ENCODE data around the gene ACER2.
A peak's percentile ranks its signal among the peaks of the same experiment; 100 is the strongest.

Gene ACER2

GRCh38 chr9:19456996-19457692 lies 48.3 kb downstream of the ACER2 start:
- DNase-seq, result peak; percentile 88

- DNase-seq, result no peak
These were observed 48.8 kb downstream of the ACER2 start for GRCh38 chr9:19457693-19458009.

GRCh38 chr9:19460243-19460642 lies 51.4 kb downstream of the ACER2 start:
- DNase-seq, result no peak

GRCh38 chr9:19461135-19461534 lies 52.3 kb downstream of the ACER2 start:
- DNase-seq, result no peak

- DNase-seq, result no peak
These were observed 55.4 kb downstream of the ACER2 start for GRCh38 chr9:19464061-19464763.

- peak; percentile 92 for DNase-seq
These were observed 56.2 kb downstream of the ACER2 start for GRCh38 chr9:19464764-19465585.

- no peak for DNase-seq
These were observed 56.9 kb downstream of the ACER2 start for GRCh38 chr9:19465586-19466279.

GRCh38 chr9:19466280-19466639 lies 57.5 kb downstream of the ACER2 start:
- no peak for DNase-seq

- peak; percentile 87 for DNase-seq
These were observed 60.5 kb downstream of the ACER2 start for GRCh38 chr9:19469271-19469670.

- no peak for DNase-seq
These were observed 61.8 kb downstream of the ACER2 start for GRCh38 chr9:19470567-19470966.

- no peak for DNase-seq
These were observed 62.3 kb downstream of the ACER2 start for GRCh38 chr9:19470981-19471650.

GRCh38 chr9:19471737-19472648 lies 63.2 kb downstream of the ACER2 start:
- DNase-seq, result peak; percentile 73

GRCh38 chr9:19473605-19474004 lies 64.8 kb downstream of the ACER2 start:
- peak; percentile 27 for DNase-seq

- no peak for DNase-seq
These were observed 71.1 kb downstream of the ACER2 start for GRCh38 chr9:19479874-19480273.

- no peak for DNase-seq
These were observed 71.5 kb downstream of the ACER2 start for GRCh38 chr9:19480345-19480744.

GRCh38 chr9:19481121-19481870 lies 72.5 kb downstream of the ACER2 start:
- DNase-seq, result no peak

GRCh38 chr9:19481971-19482404 lies 73.2 kb downstream of the ACER2 start:
- DNase-seq, result no peak

- no peak for DNase-seq
These were observed 75.9 kb downstream of the ACER2 start for GRCh38 chr9:19484699-19485098.

- DNase-seq, result no peak
These were observed 76.4 kb downstream of the ACER2 start for GRCh38 chr9:19485193-19485592.

- DNase-seq, result no peak
These were observed 78.0 kb downstream of the ACER2 start for GRCh38 chr9:19486803-19487202.

- no peak for DNase-seq
These were observed 79.9 kb downstream of the ACER2 start for GRCh38 chr9:19488721-19489120.
